ENCODE measurements around the gene TCERG1L.

- TF ChIP-seq CTCF (IDR thresholded peaks at IDR 0.05; ENCODE audit: poor library complexity) (no peak), EZH2 (IDR thresholded peaks at IDR 0.05; ENCODE audit: borderline replicate concordance) (no peak), EZH2phosphoT487 (IDR thresholded peaks at IDR 0.05; ENCODE audit: low read depth, severe bottlenecking, unreplicated experiment) (no peak)
Observed at GRCh38 chr10:131087464-131088215, 223.9 kb downstream of the TCERG1L start.
